Lower leg skin (tissue), 4 donors: ENCODE data around the gene TMIGD3. TPM values are rescaled to one million over a fixed set of nuclear protein-coding genes. Genes with fewer than 3 reads are reported as not detected.
A peak's percentile ranks its signal among the peaks of the same experiment; 100 is the strongest.

Experiments
- DNase-seq, 2 donors: peaks; one replicate each; pipeline ENCODE4 v3.0.0-alpha.2; 2019; ENCODE audit warnings: low spot score in 2 of 2
- H3K4me3 ChIP-seq: fragments of 200-600 bp; sonication (generic); 2 replicates; pipeline ENCODE4 v1.5.1; 2017; ENCODE audit warnings: mild to moderate bottlenecking, low read depth; ENCODE audit not compliant: poor library complexity, severe bottlenecking
- CTCF ChIP-seq, 3 donors: fragments of 450-650 bp; IDR thresholded peaks; one replicate each; pipeline ENCODE4 v1.5.1; 2016; ENCODE audit warnings: antibody characterized with exemption in 3 of 3, mild to moderate bottlenecking in 3 of 3, moderate library complexity in 2 of 3
- POLR2A ChIP-seq, 2 donors: fragments of 450-650 bp; IDR thresholded peaks; one replicate each; pipeline ENCODE4 v1.6.1; 2016 to 2017; ENCODE audit warnings: antibody characterized with exemption in 2 of 2, mild to moderate bottlenecking in 1 of 2, moderate library complexity in 1 of 2
- WGBS, 2 donors: methylation state at CpG; one replicate each; pipeline ENCODE4 v1.1.5; 2018; 5-methylcytosine and 5-hydroxymethylcytosine counted together
- intact Hi-C: fragments of 100-400 bp; cut with DNase I; formaldehyde crosslinking; loops from one replicate; pipeline ENCODE4 v1.15.0; 2023; ENCODE audit warnings: low total_unique reads
- total RNA-seq, 4 donors: library from RNA; depleted of rRNA; stranded (reverse); fragments of >200 nt; gene quantifications; one replicate each; pipeline ENCODE4 v1.1.0, GENCODE V29; 2016

TMIGD3 gene
- total RNA-seq, 4 donors from 2014 or later = 0.54 to 1.2 (median 0.68) TPM; not detected in 1

- intact Hi-C loops = no loop called here
- 76 to 81% methylated on average over 4 of the region's 4 CpGs for WGBS, 2 donors
- TF ChIP-seq POLR2A (IDR thresholded peaks at IDR 0.05) (no peak), CTCF (IDR thresholded peaks at IDR 0.05) (no peak)
- no peak overlapping the region for H3K4me3 ChIP-seq
- DNase-seq = no peak
Observed at GRCh38 chr1:111496398-111496797, 7.0 kb downstream of the TMIGD3 start.

- 85 to 91% methylated on average over 7 of the region's 7 CpGs for WGBS, 2 donors
- no peak for DNase-seq
- TF ChIP-seq CTCF (IDR thresholded peaks at IDR 0.05) (no peak), POLR2A (IDR thresholded peaks at IDR 0.05) (no peak)
- no peak overlapping the region for H3K4me3 ChIP-seq
- intact Hi-C loops = no loop called here
Observed at GRCh38 chr1:111491070-111491469, 12.4 kb downstream of the TMIGD3 start.

- WGBS, 2 donors = 88 to 94% methylated on average over 4 of the region's 4 CpGs
- intact Hi-C loops = no loop called here
Observed at GRCh38 chr1:111490220-111490619, 13.2 kb downstream of the TMIGD3 start.

GRCh38 chr1:111489604-111490003 lies 13.8 kb downstream of the TMIGD3 start:
- H3K4me3 ChIP-seq = no peak overlapping the region
- intact Hi-C loops = no loop called here
- no peak for TF ChIP-seq POLR2A (IDR thresholded peaks at IDR 0.05)
- TF ChIP-seq CTCF (IDR thresholded peaks at IDR 0.05) = no peak
- 82 to 83% methylated on average over 4 of the region's 4 CpGs for WGBS, 2 donors
- DNase-seq = peak in 1 of 2 donors; percentile 71

More at GRCh38 chr1:111490220-111490619, 13.2 kb downstream of the TMIGD3 start:
- H3K4me3 ChIP-seq = no peak overlapping the region
- TF ChIP-seq POLR2A (IDR thresholded peaks at IDR 0.05) (no peak), CTCF (IDR thresholded peaks at IDR 0.05) (no peak)
- no peak for DNase-seq

- DNase-seq = no peak
- 93 to 95% methylated on average over 9 of the region's 9 CpGs for WGBS, 2 donors
- no peak overlapping the region for H3K4me3 ChIP-seq
- TF ChIP-seq CTCF (IDR thresholded peaks at IDR 0.05) = no peak
- no peak for TF ChIP-seq POLR2A (IDR thresholded peaks at IDR 0.05)
- intact Hi-C loops = no loop called here
Observed at GRCh38 chr1:111488669-111489068, 14.8 kb downstream of the TMIGD3 start.

GRCh38 chr1:111487133-111487532 lies 16.3 kb downstream of the TMIGD3 start:
- DNase-seq = no peak
- TF ChIP-seq CTCF (IDR thresholded peaks at IDR 0.05) = no peak
- no peak for TF ChIP-seq POLR2A (IDR thresholded peaks at IDR 0.05)
- no peak overlapping the region for H3K4me3 ChIP-seq
- 83 to 85% methylated on average over 6 of the region's 6 CpGs for WGBS, 2 donors
- intact Hi-C loops = no loop called here
